A549 (cell line): Measurements from ENCODE around the gene HEMGN. TPM values are rescaled to one million over a fixed set of nuclear protein-coding genes. Genes with fewer than 3 reads are reported as not detected.

Experiments used
- ATAC-seq, 2 experiments: fragments of 200-7000 bp in 1 of 2; fragments of >200 bp in 1 of 2; cut with Nextera tagmentation in 1 of 2; cut with Tn5 transposase in 1 of 2; 3 replicates each; pipeline versions ENCODE4 v1.8.0 to v1.9.1; 2018 to 2020; ENCODE audit warnings: mild to moderate bottlenecking in 1 of 2, moderate library complexity in 1 of 2
- CTCF ChIA-PET: fragments of 300-600 bp; sonication (Branson Sonifier 250); formaldehyde crosslinking; extraction: SDS; loops from one replicate; lab custom pipeline; 2021; ENCODE audit warnings: antibody characterized with exemption, inconsistent platforms; lab: Yijun Ruan, JAX
- POLR2A ChIA-PET: fragments of 350-600 bp; formaldehyde crosslinking; extraction: SDS; loops from one replicate; lab custom pipeline; 2021; ENCODE audit warnings: antibody characterized with exemption, inconsistent platforms; lab: Yijun Ruan, JAX
- DNase-seq, 2 experiments: peaks; one replicate each; pipeline versions ENCODE4 v3.0.0 to v3.0.0-alpha.2; 2011 to 2016; ENCODE audit warnings: low read depth in 1 of 2, low spot score in 1 of 2
- FAIRE-seq: peaks from 2 replicates; lab custom pipeline; 2011; peaks lifted over from hg19 to GRCh38; lab: Jason Lieb, UNC
- H3K27ac ChIP-seq, 2 experiments: fragments of >200 bp; sonication (Bioruptor Twin); formaldehyde crosslinking; 3 replicates each; pipeline ENCODE4 v1.5.1; 2016 to 2017
- H3K4me1 ChIP-seq: fragments of >200 bp; sonication (Bioruptor Twin); formaldehyde crosslinking; 3 replicates; pipeline ENCODE4 v1.6.1; 2016
- H3K4me2 ChIP-seq: fragments of >200 bp; sonication (Bioruptor Twin); formaldehyde crosslinking; 3 replicates; pipeline ENCODE4 v1.6.1; 2016
- H3K4me3 ChIP-seq: fragments of >200 bp; sonication (Bioruptor Twin); formaldehyde crosslinking; 3 replicates; pipeline ENCODE4 v1.5.1; 2016
- H3K9me3 ChIP-seq: fragments of >200 bp; sonication (Bioruptor Twin); formaldehyde crosslinking; 3 replicates; pipeline ENCODE4 v1.6.1; 2016
- BCL3 ChIP-seq: fragments of >200 bp; sonication (Bioruptor Twin); formaldehyde crosslinking; IDR thresholded peaks from 3 replicates; pipeline ENCODE4 v1.6.1; 2016
- CBX2 ChIP-seq: fragments of 200-600 bp; sonication (generic); IDR thresholded peaks from 2 replicates; pipeline ENCODE4 v1.6.1; 2016; ENCODE audit warnings: low read depth, mild to moderate bottlenecking, borderline replicate concordance
- CBX8 ChIP-seq: fragments of 200-600 bp; sonication (generic); IDR thresholded peaks from 2 replicates; pipeline ENCODE4 v1.6.1; 2016
- CEBPB ChIP-seq, 2 experiments: fragments of >200 bp in 1 of 2; sonication (Bioruptor Twin) in 1 of 2; formaldehyde crosslinking in 1 of 2; IDR thresholded peaks; 2 replicates each; pipeline ENCODE4 v1.6.1; 2012 to 2016
- CHD4 ChIP-seq: fragments of 200-600 bp; sonication (generic); IDR thresholded peaks from 2 replicates; pipeline ENCODE4 v1.6.1; 2016; ENCODE audit warnings: antibody characterized with exemption, mild to moderate bottlenecking, borderline replicate concordance
- E2F6 ChIP-seq: IDR thresholded peaks from 2 replicates; pipeline ENCODE4 v1.6.1; 2012; ENCODE audit warnings: low read depth, borderline replicate concordance
- ELK1 ChIP-seq: fragments of 150-350 bp; IDR thresholded peaks from 2 replicates; pipeline ENCODE4 v1.6.1; 2014; ENCODE audit warnings: low read depth, mild to moderate bottlenecking, low read length
- ESRRA ChIP-seq: fragments of 150-350 bp; IDR thresholded peaks from 2 replicates; pipeline ENCODE4 v1.6.1; 2014; ENCODE audit warnings: mild to moderate bottlenecking, low read length, borderline replicate concordance
- FOSL2 ChIP-seq, 2 experiments: fragments of 450-650 bp in 1 of 2; fragments of >200 bp in 1 of 2; sonication (Bioruptor Twin) in 1 of 2; formaldehyde crosslinking; IDR thresholded peaks; 2 replicates each; pipeline versions ENCODE4 v1.5.0 to v1.6.1; 2016 to 2020; ENCODE audit warnings: mild to moderate bottlenecking in 1 of 2, moderate library complexity in 1 of 2
- FOXS1 ChIP-seq: fragments of 250-450 bp; sonication (Bioruptor Pico); IDR thresholded peaks from 2 replicates; pipeline ENCODE4 v1.5.0; 2020; ENCODE audit warnings: mild to moderate bottlenecking, moderate library complexity
- HDAC2 ChIP-seq: fragments of 200-600 bp; sonication (generic); IDR thresholded peaks from 2 replicates; pipeline ENCODE4 v1.6.1; 2016
- HMGXB4 ChIP-seq: fragments of 250-450 bp; sonication (Bioruptor Pico); IDR thresholded peaks from 2 replicates; pipeline ENCODE4 v1.5.0; 2021; ENCODE audit warnings: mild to moderate bottlenecking, moderate library complexity, borderline replicate concordance
- HOXB13 ChIP-seq: fragments of 250-450 bp; sonication (Bioruptor Pico); IDR thresholded peaks from 2 replicates; pipeline ENCODE4 v1.5.0; 2020; ENCODE audit warnings: low read depth, mild to moderate bottlenecking, moderate library complexity
- JUN ChIP-seq, 2 experiments: fragments of >200 bp; sonication (Bioruptor Twin); formaldehyde crosslinking; IDR thresholded peaks; 2 replicates in 1 of 2; 3 replicates in 1 of 2; pipeline ENCODE4 v1.6.1; 2016 to 2017
- KDM5A ChIP-seq: fragments of 200-600 bp; sonication (generic); IDR thresholded peaks from 2 replicates; pipeline ENCODE4 v1.6.1; 2016; ENCODE audit warnings: antibody characterized with exemption, mild to moderate bottlenecking
- MAX ChIP-seq: IDR thresholded peaks from 2 replicates; pipeline ENCODE4 v1.6.1; 2012
- MYC ChIP-seq: IDR thresholded peaks from 2 replicates; pipeline ENCODE4 v1.6.1; 2012; ENCODE audit warnings: mild to moderate bottlenecking, inconsistent platforms, low read length, improper control_type of control experiment, borderline replicate concordance
- NFE2L2 ChIP-seq: fragments of 150-350 bp; conservative IDR thresholded peaks from 2 replicates; pipeline ENCODE4 v1.6.1; 2014; ENCODE audit warnings: low read length
- NPAS2 ChIP-seq: fragments of 250-450 bp; sonication (Bioruptor Pico); IDR thresholded peaks from 2 replicates; pipeline ENCODE4 v1.8.0; 2022; ENCODE audit warnings: mild to moderate bottlenecking, moderate library complexity, borderline replicate concordance
- NR3C1 ChIP-seq: fragments of >200 bp; sonication (Bioruptor Twin); formaldehyde crosslinking; IDR thresholded peaks from 3 replicates; pipeline ENCODE4 v1.6.1; 2017
- PBX3 ChIP-seq: IDR thresholded peaks from 2 replicates; pipeline ENCODE4 v1.6.1; 2012
- PHF8 ChIP-seq: fragments of 200-600 bp; sonication (generic); IDR thresholded peaks from 2 replicates; pipeline ENCODE4 v1.6.1; 2016; ENCODE audit warnings: low read depth, mild to moderate bottlenecking, antibody characterized with exemption, moderate library complexity, borderline replicate concordance
- RARB ChIP-seq: fragments of 250-450 bp; sonication (Bioruptor Pico); IDR thresholded peaks from 2 replicates; pipeline ENCODE4 v1.8.0; 2021; ENCODE audit warnings: mild to moderate bottlenecking, moderate library complexity
- RCOR1 ChIP-seq: fragments of 150-350 bp; IDR thresholded peaks from 2 replicates; pipeline ENCODE4 v1.6.1; 2014; ENCODE audit warnings: antibody characterized with exemption, low read length, low read depth
- RFX5 ChIP-seq: fragments of 450-650 bp; IDR thresholded peaks from 2 replicates; pipeline ENCODE4 v1.7.1; 2014; ENCODE audit warnings: antibody characterized with exemption, mild to moderate bottlenecking, moderate library complexity
- SREBF2 ChIP-seq: fragments of 450-650 bp; IDR thresholded peaks from 2 replicates; pipeline ENCODE4 v1.6.1; 2014; ENCODE audit warnings: mild to moderate bottlenecking, moderate library complexity
- TFCP2L1 ChIP-seq: fragments of 250-450 bp; sonication (Bioruptor Pico); IDR thresholded peaks from 2 replicates; pipeline ENCODE4 v1.5.0; 2021; ENCODE audit warnings: mild to moderate bottlenecking
- ZNF302 ChIP-seq: fragments of 250-450 bp; sonication (Bioruptor Pico); IDR thresholded peaks from 2 replicates; pipeline ENCODE4 v1.9.0; 2021; ENCODE audit warnings: inconsistent platforms, mild to moderate bottlenecking, moderate library complexity
- ZSCAN20 ChIP-seq: fragments of 250-450 bp; sonication (Bioruptor Pico); IDR thresholded peaks from 2 replicates; pipeline ENCODE4 v1.8.0; 2022; ENCODE audit warnings: mild to moderate bottlenecking, moderate library complexity
- WGBS: methylation state at CpG from one replicate; pipeline ENCODE4 v1.1.6; 2017; ENCODE audit errors: missing lambda C conversion rate; 5-methylcytosine and 5-hydroxymethylcytosine counted together
- polyA plus RNA-seq, 4 experiments: library from polyadenylated mRNA; depleted of rRNA in 3 of 4; stranded (reverse); fragments of >200 nt; fragmentation: RNase III in 1 of 4; extraction: RNeasy Plus Mini Kit Qiagen cat#74134 plus additional on column Dnase treatment in 1 of 4; gene quantifications; 2 replicates in 3 of 4; 3 replicates in 1 of 4; pipeline ENCODE4 v1.2.3, GENCODE V29; 2011 to 2017

Gene HEMGN
- polyA plus RNA-seq, 2 of the 4 experiments (the other 2 are of a cell fraction): not detected

GRCh38 chr9:97983589-97984187, 45.7 kb upstream of the HEMGN start:
- DNase-seq: peak; percentile 46 to 59
- peaks cover 44% of the 10 kb centered on the region for H3K4me1 ChIP-seq
- 2% methylated on average over 12 of the region's 70 CpGs for WGBS
- CTCF ChIA-PET: interaction anchor here (0.6 to 3.4 kb wide), 28 partner anchors 9 to 1543 kb away, joined by 3 to 35 read pairs (median 4); partner anchors contain the start of gene TRMO
- ATAC-seq: peak; percentile 69 to 81
- TF ChIP-seq NFE2L2 (no peak), CHD4 (no peak), CBX2 (no peak), SREBF2 (no peak), ELK1 (no peak), RFX5 (no peak), CEBPB (IDR thresholded peaks at IDR 0.05) (no peak), HDAC2 (no peak), CBX8 (no peak), PHF8 (peak; percentile 45; the same call in 1 of the 2 replicates), HOXB13 (CRISPR knock-in tag) (no peak), JUN (IDR thresholded peaks at IDR 0.05) (no peak), KDM5A (no peak), HMGXB4 (CRISPR knock-in tag) (peak; percentile 74), TFCP2L1 (no peak), ZSCAN20 (no peak), RARB (no peak)
- H3K4me3 ChIP-seq: peak overlapping the region; percentile 86
- FAIRE-seq: no peak
- H3K27ac ChIP-seq: peak overlapping the region; percentile 99
- no peaks in the 10 kb centered on the region for H3K9me3 ChIP-seq
- POLR2A ChIA-PET: interaction anchor here (0.6 to 2.5 kb wide), 5 partner anchors 14 to 351 kb away, joined by 3 to 13 read pairs (median 5); partner anchors contain the start of genes NANS, NCBP1, TRMO and TSTD2
- peak overlapping the region; percentile 81 for H3K4me2 ChIP-seq

- DNase-seq (peak; percentile 72 to 90), FAIRE-seq (no peak), ATAC-seq (peak; percentile 73 to 93)
- H3K4me2 ChIP-seq: peak within 1 kb of the TSS; percentile 91
- H3K27ac ChIP-seq: peak within 1 kb of the TSS; percentile 99
- no peaks in the 10 kb centered on the region for H3K9me3 ChIP-seq
- CTCF ChIA-PET: interaction anchor here (0.6 to 3.4 kb wide), 31 partner anchors 9 to 295 kb away, joined by 3 to 35 read pairs (median 5); partner anchors contain the start of gene TRMO
- POLR2A ChIA-PET: interaction anchor here (0.9 to 2.5 kb wide), 4 partner anchors 15 to 350 kb away, joined by 4 to 13 read pairs (median 6); partner anchors contain the start of genes NANS, NCBP1, TRMO and TSTD2
- H3K4me1 ChIP-seq: peaks cover 37% of the 10 kb centered on the region
- WGBS: 2% methylated on average over 51 of the region's 105 CpGs
- peak within 1 kb of the TSS; percentile 86 for H3K4me3 ChIP-seq
- TF ChIP-seq SREBF2: no peak
- no peak for TF ChIP-seq ZSCAN20
- no peak for TF ChIP-seq ZNF302
- TF ChIP-seq E2F6: peak; percentile 79
- TF ChIP-seq MAX: peak; percentile 91
- TF ChIP-seq HDAC2: no peak
- no peak for TF ChIP-seq FOXS1 (CRISPR knock-in tag)
- TF ChIP-seq NPAS2 (CRISPR knock-in tag): no peak
- no peak for TF ChIP-seq PBX3
- TF ChIP-seq NR3C1: no peak
- peak; percentile 91 for TF ChIP-seq MYC
- peak; percentile 65; the same call in 2 of the 3 replicates for TF ChIP-seq BCL3
- TF ChIP-seq RCOR1: no peak
- no peak for TF ChIP-seq ESRRA
- no peak for TF ChIP-seq FOSL2 (IDR thresholded peaks at IDR 0.05)
- no peak for TF ChIP-seq FOSL2 (CRISPR knock-in tag; IDR thresholded peaks at IDR 0.05)
- no peak for TF ChIP-seq CHD4
- TF ChIP-seq CBX8: no peak
- TF ChIP-seq HOXB13 (CRISPR knock-in tag): no peak
These were observed 45.0 kb upstream of the HEMGN start, which contains the start of gene ANP32B for GRCh38 chr9:97982683-97983588. Gene ANP32B, plus strand, starts transcription at chr9:97983341. Its CDS starts 215 bp downstream, at chr9:97983556.
